Kidney epithelial cell (primary cell): ENCODE measurements around the gene RPLP2. TPM values are rescaled to one million over a fixed set of nuclear protein-coding genes. Genes with fewer than 3 reads are reported as not detected.

Source experiments
- DNase-seq: peaks from one replicate; pipeline ENCODE4 v3.0.0-alpha.2; 2010; ENCODE audit warnings: low read depth
- H3K27me3 ChIP-seq: 2 replicates; pipeline ENCODE4 v1.6.0; 2011; ENCODE audit warnings: low read length; ENCODE audit not compliant: control insufficient read depth, insufficient read depth
- H3K36me3 ChIP-seq: 2 replicates; pipeline ENCODE4 v1.5.1; 2011; ENCODE audit warnings: low read length; ENCODE audit not compliant: control insufficient read depth, insufficient read depth
- H3K4me3 ChIP-seq: 2 replicates; pipeline ENCODE4 v1.5.1; 2011; ENCODE audit warnings: low read depth, mild to moderate bottlenecking, control low read depth, low read length
- CTCF ChIP-seq: IDR thresholded peaks from 2 replicates; pipeline ENCODE4 v1.5.1; 2011; ENCODE audit warnings: mild to moderate bottlenecking, moderate library complexity, low read length, control low read depth, inconsistent platforms; ENCODE audit not compliant: insufficient read depth, poor library complexity, severe bottlenecking
- total RNA-seq: library from RNA; depleted of rRNA; stranded (reverse); fragments of >200 nt; gene quantifications from 2 replicates; pipeline ENCODE4 v1.2.3, GENCODE V29; 2015

RPLP2 gene
- total RNA-seq, 1 donor from 2014 or later = 708 TPM

- TF ChIP-seq CTCF = peak; percentile 96
- Histone ChIP-seq H3K4me3 (no peak overlapping the region), H3K27me3 (peaks cover 8% of the 10 kb centered on the region), H3K36me3 (no peaks in the 10 kb centered on the region)
- DNase-seq = no peak
These were observed 26.2 kb upstream of the RPLP2 start for GRCh38 chr11:783581-784015.

GRCh38 chr11:786235-787083 lies 23.3 kb upstream of the RPLP2 start:
- TF ChIP-seq CTCF = no peak
- Histone ChIP-seq H3K27me3 (peaks cover 22% of the 10 kb centered on the region), H3K4me3 (no peak overlapping the region), H3K36me3 (no peaks in the 10 kb centered on the region)
- DNase-seq = no peak

GRCh38 chr11:787084-787675 lies 22.6 kb upstream of the RPLP2 start:
- no peak for TF ChIP-seq CTCF
- H3K36me3 ChIP-seq = no peaks in the 10 kb centered on the region
- peaks cover 22% of the 10 kb centered on the region for H3K27me3 ChIP-seq
- no peak overlapping the region for H3K4me3 ChIP-seq
- DNase-seq = no peak

GRCh38 chr11:788009-788640 lies 21.6 kb upstream of the RPLP2 start:
- TF ChIP-seq CTCF = peak; percentile 1
- H3K4me3 ChIP-seq = no peak overlapping the region
- no peak for DNase-seq
- H3K36me3 ChIP-seq = no peaks in the 10 kb centered on the region
- H3K27me3 ChIP-seq = peaks cover 22% of the 10 kb centered on the region

GRCh38 chr11:788953-789940 lies 20.5 kb upstream of the RPLP2 start:
- DNase-seq = no peak
- H3K4me3 ChIP-seq = no peak overlapping the region
- no peak for TF ChIP-seq CTCF

More at GRCh38 chr11:788953-789940, 20.5 kb upstream of the RPLP2 start:
- Histone ChIP-seq H3K27me3 (peaks cover 22% of the 10 kb centered on the region), H3K36me3 (no peaks in the 10 kb centered on the region)
